SU-DHL-6 (cell line): ENCODE data around the gene FOXP4.

ENCODE experiments used
- CTCF ChIP-seq: fragments of 200-600 bp; sonication (generic); IDR thresholded peaks from one replicate; pipeline ENCODE4 v1.5.1; 2017; ENCODE audit warnings: antibody characterized with exemption, mild to moderate bottlenecking, low read length, moderate library complexity; ENCODE audit not compliant: insufficient read depth, poor library complexity, severe bottlenecking
- EZH2phosphoT487 ChIP-seq: fragments of 200-600 bp; sonication (generic), shearing (Covaris generic); conservative IDR thresholded peaks from 2 replicates; pipeline ENCODE4 v1.6.1; 2018; ENCODE audit warnings: mild to moderate bottlenecking, antibody characterized with exemption, low read length, moderate library complexity, mixed read lengths

- TF ChIP-seq CTCF: no peak
- no peak for TF ChIP-seq EZH2phosphoT487
These were observed 31.4 kb downstream of the FOXP4 start for GRCh38 chr6:41577356-41578216.
